SK-N-SH treated with all-trans-retinoic acid at 6 μM for 48 hours (cell line): ENCODE measurements around the gene SCAMP1.

ENCODE experiments used
- ARNTL ChIP-seq: fragments of 450-650 bp; formaldehyde crosslinking; IDR thresholded peaks from 2 replicates; pipeline ENCODE4 v1.5.0; 2020; ENCODE audit warnings: low read depth, mild to moderate bottlenecking, moderate library complexity, borderline replicate concordance
- CREB5 ChIP-seq: fragments of 250-450 bp; sonication (Bioruptor Pico); IDR thresholded peaks from 2 replicates; pipeline ENCODE4 v1.5.1; 2020; ENCODE audit warnings: low read depth, mild to moderate bottlenecking, moderate library complexity
- ESRRG ChIP-seq: fragments of 250-450 bp; sonication (Bioruptor Pico); IDR thresholded peaks from 2 replicates; pipeline ENCODE4 v1.6.1; 2021; ENCODE audit warnings: mild to moderate bottlenecking
- GLIS3 ChIP-seq: fragments of 250-450 bp; sonication (Bioruptor Pico); IDR thresholded peaks from 2 replicates; pipeline ENCODE4 v1.5.0; 2020; ENCODE audit warnings: mild to moderate bottlenecking, moderate library complexity
- ISL1 ChIP-seq: fragments of 250-450 bp; sonication (Bioruptor Pico); IDR thresholded peaks from 2 replicates; pipeline ENCODE4 v2.1.2; 2022; ENCODE audit warnings: mild to moderate bottlenecking, moderate library complexity
- OSR1 ChIP-seq: fragments of 250-450 bp; sonication (Bioruptor Pico); IDR thresholded peaks from 2 replicates; pipeline ENCODE4 v1.8.0; 2022; ENCODE audit warnings: moderate library complexity, mild to moderate bottlenecking, inconsistent platforms
- PATZ1 ChIP-seq: fragments of 250-450 bp; sonication (Bioruptor Pico); IDR thresholded peaks from 2 replicates; pipeline ENCODE4 v1.8.0; 2020; ENCODE audit warnings: mild to moderate bottlenecking, moderate library complexity, borderline replicate concordance
- PPARA ChIP-seq: fragments of 250-450 bp; sonication (Bioruptor Pico); IDR thresholded peaks from 2 replicates; pipeline ENCODE4 v1.5.0; 2020; ENCODE audit warnings: mild to moderate bottlenecking, borderline replicate concordance
- SNAI2 ChIP-seq: fragments of 250-450 bp; sonication (Bioruptor Pico); IDR thresholded peaks from 2 replicates; pipeline ENCODE4 v1.5.0; 2020; ENCODE audit warnings: mild to moderate bottlenecking, moderate library complexity
- TOX ChIP-seq: fragments of 250-450 bp; sonication (Bioruptor Pico); IDR thresholded peaks from 2 replicates; pipeline ENCODE4 v1.8.0; 2021; ENCODE audit warnings: mild to moderate bottlenecking, moderate library complexity, borderline replicate concordance
- TSHZ2 ChIP-seq: fragments of 250-450 bp; sonication (Bioruptor Pico); IDR thresholded peaks from 2 replicates; pipeline ENCODE4 v1.5.0; 2020; ENCODE audit warnings: mild to moderate bottlenecking, moderate library complexity
- ZNF565 ChIP-seq: fragments of 450-650 bp; formaldehyde crosslinking; conservative IDR thresholded peaks from 2 replicates; pipeline ENCODE4 v1.5.0; 2020; ENCODE audit warnings: low read depth, mild to moderate bottlenecking, moderate library complexity
- ZNF70 ChIP-seq: fragments of 450-650 bp; formaldehyde crosslinking; IDR thresholded peaks from 2 replicates; pipeline ENCODE4 v1.5.0; 2020; ENCODE audit warnings: mild to moderate bottlenecking, moderate library complexity
- ZNF8 ChIP-seq: fragments of 450-650 bp; formaldehyde crosslinking; IDR thresholded peaks from 2 replicates; pipeline ENCODE4 v1.5.0; 2020; ENCODE audit warnings: mild to moderate bottlenecking, moderate library complexity

DNA sequence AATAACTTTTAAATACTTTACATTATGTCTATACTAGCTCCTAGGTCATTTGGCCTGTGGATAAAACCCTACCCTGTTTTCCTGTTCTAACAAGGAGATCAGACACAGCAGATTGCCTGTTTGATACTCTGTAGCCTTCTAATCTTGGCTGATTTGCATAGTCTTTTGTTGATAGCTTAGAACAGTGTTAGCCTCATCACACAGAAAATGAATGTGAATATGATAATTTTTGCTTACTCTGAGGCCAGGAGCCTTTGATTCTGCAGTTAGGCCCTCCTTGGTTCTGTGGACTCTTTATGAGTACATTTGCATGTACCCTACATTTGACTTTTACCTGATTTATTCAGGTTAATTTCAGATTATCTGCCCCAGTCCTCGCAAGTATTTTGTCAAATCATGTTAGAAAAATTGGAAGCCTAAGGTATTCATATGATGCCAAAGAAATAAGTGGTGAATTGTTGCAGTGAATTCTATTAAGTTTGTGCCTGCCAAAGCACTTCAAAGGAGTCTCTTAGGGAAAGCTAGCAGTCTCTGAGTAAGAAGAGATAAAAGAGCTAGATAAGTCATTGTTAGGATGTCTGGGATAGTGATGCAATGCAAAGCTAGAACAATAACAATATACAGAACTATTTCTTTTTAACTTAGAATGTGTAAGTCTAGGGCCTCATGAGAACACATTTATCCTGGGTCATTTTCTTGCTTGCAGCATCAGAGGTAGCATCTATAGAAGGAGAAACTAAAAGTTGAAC is 56.4 kb downstream of the SCAMP1 start:
- TF ChIP-seq ZNF70 (no peak), TSHZ2 (no peak), PATZ1 (no peak), PPARA (CRISPR knock-in tag) (no peak), SNAI2 (CRISPR knock-in tag) (no peak), CREB5 (CRISPR knock-in tag) (peak; percentile 22; the same call in 1 of the 2 replicates), TOX (CRISPR knock-in tag) (no peak), GLIS3 (CRISPR knock-in tag) (no peak), ISL1 (CRISPR knock-in tag) (peak; percentile 88), OSR1 (CRISPR knock-in tag) (no peak), ESRRG (CRISPR knock-in tag) (no peak), ZNF8 (CRISPR knock-in tag) (no peak), ARNTL (CRISPR knock-in tag) (no peak), ZNF565 (no peak)
